GM12865 (cell line): ENCODE measurements around the gene MBOAT2.

Experiments used
- DNase-seq: peaks from one replicate; pipeline ENCODE4 v3.0.0; 2010; ENCODE audit warnings: low read depth
- H3K4me3 ChIP-seq: 2 replicates; pipeline ENCODE4 v1.5.1; 2011; ENCODE audit warnings: mild to moderate bottlenecking, low read depth, low read length, control low read depth
- TF ChIP-seq, protein P1 (sequence below): IDR thresholded peaks from 2 replicates; pipeline ENCODE4 v1.5.1; 2011; ENCODE audit warnings: low read length, control low read depth, low read depth, inconsistent platforms; ENCODE audit not compliant: insufficient read depth; ENCODE audit errors: missing control alignments

MBOAT2 gene

GRCh38 chr2:8836971-8837794 is 166.3 kb downstream of the MBOAT2 start, which contains the start of gene KIDINS220:
Gene KIDINS220 (minus strand): TSS chr2:8837613. CDS start chr2:8827093, 10,520 bp downstream.
- DNase-seq, result peak; percentile 91
- H3K4me3 ChIP-seq, result peak within 1 kb of the TSS; percentile 71
- TF ChIP-seq, protein P1, sequence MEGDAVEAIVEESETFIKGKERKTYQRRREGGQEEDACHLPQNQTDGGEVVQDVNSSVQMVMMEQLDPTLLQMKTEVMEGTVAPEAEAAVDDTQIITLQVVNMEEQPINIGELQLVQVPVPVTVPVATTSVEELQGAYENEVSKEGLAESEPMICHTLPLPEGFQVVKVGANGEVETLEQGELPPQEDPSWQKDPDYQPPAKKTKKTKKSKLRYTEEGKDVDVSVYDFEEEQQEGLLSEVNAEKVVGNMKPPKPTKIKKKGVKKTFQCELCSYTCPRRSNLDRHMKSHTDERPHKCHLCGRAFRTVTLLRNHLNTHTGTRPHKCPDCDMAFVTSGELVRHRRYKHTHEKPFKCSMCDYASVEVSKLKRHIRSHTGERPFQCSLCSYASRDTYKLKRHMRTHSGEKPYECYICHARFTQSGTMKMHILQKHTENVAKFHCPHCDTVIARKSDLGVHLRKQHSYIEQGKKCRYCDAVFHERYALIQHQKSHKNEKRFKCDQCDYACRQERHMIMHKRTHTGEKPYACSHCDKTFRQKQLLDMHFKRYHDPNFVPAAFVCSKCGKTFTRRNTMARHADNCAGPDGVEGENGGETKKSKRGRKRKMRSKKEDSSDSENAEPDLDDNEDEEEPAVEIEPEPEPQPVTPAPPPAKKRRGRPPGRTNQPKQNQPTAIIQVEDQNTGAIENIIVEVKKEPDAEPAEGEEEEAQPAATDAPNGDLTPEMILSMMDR, result no peak

GRCh38 chr2:8835279-8835678 is 168.2 kb downstream of the MBOAT2 start:
- H3K4me3 ChIP-seq, result no peak overlapping the region

DNA sequence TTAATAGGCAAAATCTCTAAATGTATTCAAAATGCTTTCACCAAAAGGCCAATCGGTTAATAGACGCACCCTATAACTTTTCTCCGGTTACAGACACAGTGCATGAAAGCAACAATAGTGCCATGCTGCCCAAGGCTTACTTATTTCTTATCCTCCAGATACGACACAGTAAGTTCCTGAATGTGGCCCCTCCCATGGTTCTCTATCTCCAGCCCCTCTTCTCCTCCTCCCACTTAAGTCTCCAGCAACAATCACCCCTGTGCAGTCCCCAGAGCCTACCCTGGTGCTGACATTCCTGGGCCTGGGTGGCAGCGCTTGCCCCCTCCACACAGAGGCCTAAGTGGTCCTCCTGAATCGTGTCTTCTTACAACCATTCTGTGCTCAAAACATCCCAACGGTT is 169.6 kb downstream of the MBOAT2 start:
- TF ChIP-seq, protein P1, result no peak
- H3K4me3 ChIP-seq, result no peak overlapping the region
- no peak for DNase-seq

More at GRCh38 chr2:8835279-8835678, 168.2 kb downstream of the MBOAT2 start:
- TF ChIP-seq, protein P1, result no peak
- no peak for DNase-seq

- no peak for DNase-seq
- TF ChIP-seq, protein P1, result no peak
- no peak overlapping the region for H3K4me3 ChIP-seq
Measured at GRCh38 chr2:8831516-8831915, 172.0 kb downstream of the MBOAT2 start.

DNA sequence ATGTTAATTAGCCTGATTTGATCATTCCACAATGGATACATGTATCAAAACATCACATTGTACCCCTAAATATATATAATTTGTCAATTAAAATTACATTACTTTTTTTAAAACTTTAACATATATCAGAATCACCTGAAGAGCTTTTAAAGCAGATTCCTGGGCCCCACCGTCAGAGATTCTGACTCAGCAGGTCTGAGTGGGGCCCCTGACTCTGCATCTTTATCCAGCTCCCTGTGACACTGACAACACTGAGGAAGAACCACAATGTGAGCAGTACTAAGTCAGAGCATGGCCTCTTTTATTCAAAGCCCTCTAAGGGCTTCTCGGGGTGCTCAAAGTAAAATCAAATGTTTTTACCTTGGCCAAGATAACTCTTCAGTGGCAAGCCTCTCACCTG is 175.8 kb downstream of the MBOAT2 start:
- H3K4me3 ChIP-seq, result no peak overlapping the region
- TF ChIP-seq, protein P1, result no peak
- no peak for DNase-seq

GRCh38 chr2:8822218-8822617 is 181.3 kb downstream of the MBOAT2 start:
- TF ChIP-seq, protein P1, result no peak
- no peak overlapping the region for H3K4me3 ChIP-seq
- DNase-seq, result no peak
